T-helper 1 cell treated with Interleukin-12 subunit alpha and Interleukin-12 subunit beta and Interleukin-4 antibody, amounts not matched to agents 30 ng/mL and 1 ng/mL, for 36 hours (primary cell): ENCODE data around the gene MBNL2. TPM values are rescaled to one million over a fixed set of nuclear protein-coding genes. Genes with fewer than 3 reads are reported as not detected.

ENCODE experiments used
- intact Hi-C: fragments of 100-400 bp; cut with micrococcal nuclease; formaldehyde crosslinking; loops from one replicate; pipeline ENCODE4 v1.15.1; 2024
- total RNA-seq: library from RNA; stranded (reverse); gene quantifications from 2 replicates; pipeline ENCODE4 v1.2.3, GENCODE V29; 2022

MBNL2 gene
- total RNA-seq, 1 donor from 2014 or later = 12.4 TPM

- intact Hi-C loops = no loop called here
Observed at GRCh38 chr13:97319113-97319720, 97.1 kb downstream of the MBNL2 start.

DNA sequence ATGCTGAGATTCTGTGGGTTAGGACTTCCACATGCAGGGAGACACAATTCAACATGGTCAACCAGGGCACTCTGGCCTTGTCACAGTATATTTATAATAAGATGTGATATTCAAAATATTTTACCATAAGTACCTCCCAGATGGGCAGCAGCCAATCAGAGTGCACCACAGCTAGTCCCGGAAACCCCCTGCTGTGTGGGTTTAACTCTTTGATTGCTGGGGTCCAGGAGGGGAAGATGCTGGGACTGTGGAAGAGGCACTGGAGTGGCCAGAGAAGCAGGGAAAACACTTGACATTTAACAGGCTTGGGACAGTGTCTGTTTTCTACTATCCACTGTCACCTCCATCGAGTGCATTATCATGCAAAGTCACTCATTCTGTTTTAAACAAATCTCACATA, 99.0 kb downstream of the MBNL2 start:
- intact Hi-C loops = no loop called here

DNA sequence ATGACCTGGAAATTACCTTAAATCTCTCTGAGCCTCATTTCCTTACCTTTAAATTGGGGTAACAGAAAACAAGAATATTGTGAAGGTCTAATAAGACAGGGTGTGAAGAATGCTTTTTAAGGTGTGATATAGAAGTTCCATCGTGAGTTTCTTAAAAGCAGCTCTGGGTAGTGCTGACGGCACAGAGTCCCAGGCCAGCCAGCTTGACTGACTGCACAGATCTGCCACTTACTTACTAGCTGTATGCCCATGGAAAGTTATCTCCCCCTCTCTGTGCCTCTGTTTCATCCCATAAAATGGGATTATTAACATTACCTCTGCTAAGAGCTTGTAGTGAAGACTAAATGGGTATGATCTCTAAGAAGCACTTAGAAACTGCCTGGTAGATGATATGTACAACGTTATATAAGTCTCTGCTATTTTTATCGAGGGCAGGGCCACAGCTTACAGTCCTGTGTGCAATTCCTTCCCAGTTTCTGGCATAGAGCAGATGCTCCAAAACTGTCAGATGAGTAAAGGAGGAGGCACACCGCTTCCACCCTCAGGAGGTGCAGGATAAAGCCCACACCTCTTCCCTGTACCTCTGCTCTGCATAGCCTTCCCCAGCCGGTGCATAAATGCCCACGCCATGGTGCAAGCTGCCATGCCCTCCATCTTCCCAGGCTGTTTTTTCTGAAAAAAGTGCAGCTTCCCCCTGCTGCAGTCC, 99.6 kb downstream of the MBNL2 start:
- intact Hi-C loops = no loop called here

- intact Hi-C loops = no loop called here
Observed at GRCh38 chr13:97322740-97323342, 100.7 kb downstream of the MBNL2 start.

- intact Hi-C loops = no loop called here
Observed at GRCh38 chr13:97324115-97324514, 102.0 kb downstream of the MBNL2 start.

DNA sequence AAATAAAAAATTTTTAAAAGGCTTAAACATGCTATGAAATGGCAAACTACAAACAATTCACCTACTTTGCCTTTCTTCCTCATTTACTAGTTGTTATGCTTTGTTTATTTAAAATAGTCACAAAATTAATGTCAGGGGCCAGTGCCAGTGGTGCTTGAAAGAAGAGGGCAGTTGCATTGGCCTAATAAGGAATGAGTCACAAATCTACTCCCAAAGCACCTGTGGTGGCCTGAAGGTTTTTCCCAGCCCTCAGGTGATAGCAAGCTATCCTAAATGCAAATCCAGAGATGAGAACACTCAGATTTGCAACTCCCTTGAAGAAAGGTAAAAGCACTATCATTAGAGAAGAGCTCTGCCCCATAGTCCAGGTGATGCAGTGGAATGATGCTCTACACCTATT, 103.6 kb downstream of the MBNL2 start:
- intact Hi-C loops = no loop called here

- intact Hi-C loops = no loop called here
Observed at GRCh38 chr13:97327086-97327485, 105.0 kb downstream of the MBNL2 start.

DNA sequence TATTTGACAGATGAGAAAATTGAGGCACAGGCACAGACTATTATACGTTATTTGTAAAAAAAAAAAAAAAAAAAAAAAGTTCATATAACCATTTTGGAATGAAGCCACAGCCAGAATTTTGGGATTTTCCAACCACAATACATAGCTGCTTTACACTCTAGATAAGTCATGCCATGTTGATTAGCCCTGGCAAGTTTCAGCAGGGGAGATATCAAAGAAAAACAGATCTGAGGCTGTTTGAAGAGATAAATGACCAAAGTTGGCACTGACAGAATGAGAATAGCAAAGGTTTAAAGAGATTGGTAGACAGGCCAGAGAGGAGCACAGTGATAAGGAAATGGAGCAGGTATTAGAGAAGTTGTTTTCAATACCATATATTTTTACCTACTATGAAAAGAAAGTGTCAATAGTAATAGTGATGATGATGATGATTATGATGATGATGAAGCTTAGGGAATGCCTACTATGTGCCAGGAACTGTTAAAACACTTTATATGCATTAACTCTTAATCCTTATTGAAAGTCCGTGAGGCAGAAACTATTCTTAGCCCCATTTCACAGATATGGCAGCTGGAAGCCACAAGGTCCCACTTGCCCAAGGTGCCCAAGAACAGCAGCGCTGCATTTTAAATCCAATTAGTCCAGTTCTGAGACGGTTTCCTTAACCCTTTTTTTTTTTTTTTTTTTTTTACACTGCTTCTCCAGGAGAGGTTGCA, 105.5 kb downstream of the MBNL2 start:
- intact Hi-C loops = no loop called here

- intact Hi-C loops = no loop called here
Observed at GRCh38 chr13:97328222-97328790, 106.2 kb downstream of the MBNL2 start.

DNA sequence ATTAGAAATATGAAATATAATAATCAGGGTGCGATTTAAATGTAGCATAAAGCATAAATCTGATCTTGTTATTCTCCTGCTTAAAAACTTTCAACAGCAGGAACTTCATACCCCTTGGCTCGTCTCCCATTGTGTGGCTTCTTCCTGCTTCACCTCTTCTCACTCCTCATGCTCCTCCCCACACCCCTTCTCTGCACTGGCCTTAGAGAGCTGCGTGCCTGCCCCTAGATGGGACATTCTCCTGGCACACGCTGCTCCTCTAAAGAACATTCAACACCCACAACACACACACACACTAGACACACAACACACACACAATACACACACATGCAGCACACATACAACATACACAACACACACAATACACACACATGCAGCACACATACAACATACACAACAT, 107.2 kb downstream of the MBNL2 start:
- intact Hi-C loops = no loop called here

DNA sequence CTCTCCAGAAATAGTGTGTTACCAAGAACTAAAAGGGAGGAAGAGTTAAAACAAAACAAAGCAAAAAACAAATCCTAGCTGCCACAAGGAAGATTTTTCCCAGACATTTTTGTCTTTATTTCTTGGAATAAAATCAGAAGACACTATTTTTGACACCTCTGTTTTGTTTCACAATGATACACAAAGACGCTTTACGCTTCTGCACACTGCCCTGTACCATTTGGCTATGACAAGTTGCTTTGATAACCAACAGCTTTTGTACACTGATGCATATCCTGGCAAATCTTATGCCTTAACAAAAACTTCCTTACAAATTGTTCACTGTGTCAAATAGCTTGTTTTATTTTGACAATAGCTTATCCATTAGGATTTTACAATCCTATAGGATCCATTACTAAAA, 108.3 kb downstream of the MBNL2 start:
- intact Hi-C loops = no loop called here

- intact Hi-C loops = no loop called here
Observed at GRCh38 chr13:97332742-97333141, 110.6 kb downstream of the MBNL2 start.

GRCh38 chr13:97333983-97334382, 111.8 kb downstream of the MBNL2 start:
- intact Hi-C loops = no loop called here

DNA sequence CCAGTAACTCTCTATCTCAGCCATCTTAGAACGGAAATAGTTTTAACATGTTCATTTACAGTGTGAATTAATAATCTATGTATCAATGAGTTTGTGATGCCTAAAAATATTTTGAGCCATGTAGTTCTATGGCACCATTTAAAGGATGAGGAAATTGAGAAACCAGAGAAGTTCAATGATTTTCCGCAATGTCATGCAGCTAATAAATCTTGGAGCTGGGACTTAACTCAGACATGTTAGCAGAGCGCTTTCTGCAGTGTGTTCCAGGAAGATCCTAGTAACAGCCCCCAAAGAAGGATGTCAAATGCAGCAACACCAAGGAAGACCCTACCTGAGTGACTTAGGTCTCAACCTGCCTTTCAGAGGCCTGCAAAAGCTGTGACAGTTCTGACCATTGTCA, 112.6 kb downstream of the MBNL2 start:
- intact Hi-C loops = no loop called here

GRCh38 chr13:97335488-97336134, 113.5 kb downstream of the MBNL2 start:
- intact Hi-C loops = no loop called here

DNA sequence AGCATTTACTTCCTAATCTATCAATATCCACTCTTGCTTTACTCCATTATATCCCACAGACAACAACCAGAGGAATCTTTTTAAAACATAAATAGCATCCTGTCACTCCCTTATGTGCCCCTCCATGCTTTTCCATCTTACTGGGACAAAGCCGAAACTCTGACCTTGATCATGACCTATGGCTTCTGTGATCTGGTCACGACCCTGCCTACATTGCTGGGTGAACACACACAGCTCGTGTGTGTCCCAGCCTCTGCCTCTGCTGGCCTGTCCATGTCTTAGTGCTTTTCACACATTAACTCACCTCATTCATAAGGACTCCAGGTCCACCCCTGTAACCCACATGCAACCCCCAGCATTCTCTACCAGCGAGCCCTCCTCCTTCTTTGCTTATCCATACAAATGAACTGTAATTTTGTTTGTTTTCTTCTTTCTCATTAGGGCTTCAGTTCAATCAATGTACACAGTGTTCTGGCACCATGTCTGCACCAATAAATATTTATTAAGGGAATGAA, 115.9 kb downstream of the MBNL2 start:
- intact Hi-C loops = no loop called here

DNA sequence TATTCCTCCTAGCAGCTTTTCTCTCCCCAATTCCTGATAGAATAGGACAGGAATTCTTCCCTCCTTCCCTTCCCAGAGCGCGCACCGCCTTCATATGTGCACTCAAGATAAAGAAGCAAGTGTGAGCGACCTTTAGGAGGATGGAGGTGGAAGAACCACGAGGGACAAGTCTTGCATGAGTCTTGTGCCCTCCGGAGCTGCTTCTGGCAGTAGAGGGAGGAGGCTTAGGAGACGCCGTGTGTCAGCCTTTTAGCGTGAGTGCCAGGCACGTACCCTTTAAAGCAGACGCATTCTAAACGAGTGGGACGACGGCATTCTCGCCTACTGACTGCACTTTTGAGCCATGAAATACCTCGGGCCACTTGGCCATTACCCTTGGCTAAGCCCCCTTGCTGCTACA, 116.4 kb downstream of the MBNL2 start:
- intact Hi-C loops = no loop called here

DNA sequence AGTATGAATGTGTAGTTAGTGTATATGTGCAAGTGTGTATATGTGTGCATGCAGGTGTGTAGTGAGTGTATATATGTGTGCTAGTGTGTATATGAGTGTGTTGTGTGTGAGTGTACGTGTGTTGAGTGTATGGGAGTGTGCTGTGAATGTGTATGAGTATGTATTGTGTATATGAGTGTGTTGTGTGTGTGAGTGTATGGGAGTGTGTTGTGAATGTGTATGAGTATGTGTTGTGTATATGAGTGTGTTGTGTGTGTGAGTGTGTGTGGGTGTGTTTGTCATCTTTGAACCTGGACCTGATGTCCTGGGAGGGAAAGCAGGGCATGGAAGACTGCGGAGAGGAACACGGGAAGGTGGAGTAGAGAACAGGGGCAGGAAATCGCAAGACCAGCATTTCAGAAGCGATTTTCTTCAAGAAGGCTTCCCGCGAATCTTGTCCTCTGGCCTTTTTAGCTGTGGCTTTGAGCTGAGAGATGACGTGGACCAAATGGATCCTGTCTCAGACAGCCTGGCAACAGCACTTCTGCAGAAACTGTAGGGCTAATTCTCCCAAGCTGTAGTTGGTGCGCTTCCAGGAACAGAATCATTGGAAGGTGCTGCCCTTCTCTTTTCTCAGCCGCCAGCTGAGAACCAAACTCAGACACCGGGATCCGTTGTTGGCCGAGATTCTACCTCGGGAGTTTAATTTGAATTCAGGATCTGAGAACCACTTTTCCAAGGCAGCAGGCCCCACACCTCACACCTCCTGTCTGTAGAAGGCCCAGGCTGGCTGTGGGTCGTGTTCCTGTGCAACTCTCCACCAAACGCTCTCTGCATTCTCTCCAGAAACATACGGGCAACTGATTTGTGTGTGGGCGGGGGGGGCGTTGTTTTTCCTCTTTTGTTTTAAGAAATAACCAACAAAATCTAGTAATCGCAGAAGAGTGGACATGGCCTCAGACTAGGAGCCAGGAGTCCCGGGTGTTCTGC, 117.2 kb downstream of the MBNL2 start:
- intact Hi-C loops = no loop called here

- intact Hi-C loops = loop anchor here (5.0 kb wide), 2 partner anchors 83 to 323 kb away; no protein-coding TSS in a partner anchor
Observed at GRCh38 chr13:97339988-97340749, 118.0 kb downstream of the MBNL2 start.
